SK-N-SH (cell line): Measurements from ENCODE around the gene COX7A1.

Experiments
- CTCF ChIP-seq: fragments of 200-600 bp; sonication (generic); IDR thresholded peaks from 2 replicates; pipeline ENCODE4 v1.6.1; 2017; ENCODE audit warnings: antibody characterized with exemption, mild to moderate bottlenecking, moderate library complexity
- EP300 ChIP-seq, 2 experiments: IDR thresholded peaks; 2 replicates each; pipeline versions ENCODE4 v1.4.0 to v1.6.1; 2012; ENCODE audit warnings: borderline replicate concordance in 1 of 2, low read depth in 1 of 2, low read length in 1 of 2
- MAX ChIP-seq: IDR thresholded peaks from 2 replicates; pipeline ENCODE4 v1.4.0; 2012; ENCODE audit warnings: low read depth
- MXI1 ChIP-seq: IDR thresholded peaks from 2 replicates; pipeline ENCODE4 v1.6.1; 2012; ENCODE audit warnings: mild to moderate bottlenecking, low read depth, low read length, improper control_type of control experiment
- PBX3 ChIP-seq: IDR thresholded peaks from 2 replicates; pipeline ENCODE4; 2012
- POLR2AphosphoS5 ChIP-seq: IDR thresholded peaks from 2 replicates; pipeline ENCODE4 v1.6.1; 2012; ENCODE audit warnings: low read depth, low read length
- REST ChIP-seq: IDR thresholded peaks from 2 replicates; pipeline ENCODE4 v1.6.1; 2012; ENCODE audit warnings: mild to moderate bottlenecking, low read depth, low read length, moderate library complexity
- SMC3 ChIP-seq: IDR thresholded peaks from 2 replicates; pipeline ENCODE4 v1.6.1; 2012; ENCODE audit warnings: low read depth, low read length, improper control_type of control experiment
- USF1 ChIP-seq: IDR thresholded peaks from 2 replicates; pipeline ENCODE4 v1.4.0; 2012; ENCODE audit warnings: low read depth, borderline replicate concordance
- YY1 ChIP-seq: IDR thresholded peaks from 2 replicates; pipeline ENCODE4 v1.4.0; 2012; ENCODE audit warnings: low read depth, mild to moderate bottlenecking

GRCh38 chr19:36136964-36137686, 15.1 kb downstream of the COX7A1 start:
- TF ChIP-seq REST (no peak), MXI1 (no peak), CTCF (no peak), SMC3 (no peak), PBX3 (no peak; the same call in 1 of the 2 replicates), USF1 (no peak), EP300 (IDR thresholded peaks at IDR 0.05; ENCODE audit: borderline replicate concordance in 1 of 2, low read depth in 1 of 2, low read length in 1 of 2) (no peak), MAX (no peak), YY1 (no peak), POLR2AphosphoS5 (peak; percentile 15; the same call in 1 of the 2 replicates)
